HepG2 (cell line): ENCODE results near the gene NCOA6. TPM values are rescaled to one million over a fixed set of nuclear protein-coding genes. Genes with fewer than 3 reads are reported as not detected.

Experiments
- ADNP ChIP-seq: sonication (generic); formaldehyde crosslinking; IDR thresholded peaks from 2 replicates; pipeline ENCODE4 v1.4.0; 2020; ENCODE audit warnings: missing genetic modification reagents
- ARNT2 ChIP-seq: sonication (generic); formaldehyde crosslinking; IDR thresholded peaks from 2 replicates; pipeline ENCODE4 v1.8.0; 2022; ENCODE audit warnings: mild to moderate bottlenecking, low read depth, missing genetic modification reagents, moderate library complexity
- CC2D1A ChIP-seq: sonication (generic); formaldehyde crosslinking; IDR thresholded peaks from 2 replicates; pipeline ENCODE4 v1.8.1; 2023; ENCODE audit warnings: mild to moderate bottlenecking, missing genetic modification reagents
- CCAR2 ChIP-seq: fragments of 200-400 bp; formaldehyde crosslinking; optimal IDR thresholded peaks from 2 replicates; pipeline ENCODE3; 2018; ENCODE audit warnings: low read depth, mild to moderate bottlenecking, low read length, moderate library complexity
- CENPT ChIP-seq: sonication (generic); formaldehyde crosslinking; IDR thresholded peaks from 2 replicates; pipeline ENCODE4 v1.8.0; 2022; ENCODE audit warnings: low read depth, mild to moderate bottlenecking, moderate library complexity, missing genetic modification reagents
- HOXA3 ChIP-seq: sonication (generic); formaldehyde crosslinking; IDR thresholded peaks from 2 replicates; pipeline ENCODE4 v1.5.0; 2020; ENCODE audit warnings: missing genetic modification reagents
- HOXA5 ChIP-seq: sonication (generic); formaldehyde crosslinking; IDR thresholded peaks from 2 replicates; pipeline ENCODE4 v1.4.0; 2020; ENCODE audit warnings: missing genetic modification reagents
- NFIB ChIP-seq: sonication (generic); formaldehyde crosslinking; IDR thresholded peaks from 2 replicates; pipeline ENCODE4 v1.9.0; 2021; ENCODE audit warnings: missing genetic modification reagents, mild to moderate bottlenecking, borderline replicate concordance
- RFX3 ChIP-seq: IDR thresholded peaks from 2 replicates; pipeline ENCODE4 v1.6.1; 2016; ENCODE audit warnings: missing biosample characterization, missing genetic modification reagents
- SRY ChIP-seq: sonication (generic); formaldehyde crosslinking; IDR thresholded peaks from 2 replicates; pipeline ENCODE4 v1.8.0; 2022; ENCODE audit warnings: mild to moderate bottlenecking, missing genetic modification reagents
- SSRP1 ChIP-seq: IDR thresholded peaks from 2 replicates; pipeline ENCODE4 v1.6.1; 2016; ENCODE audit warnings: control low read depth
- ZC3H13 ChIP-seq: sonication (generic); formaldehyde crosslinking; IDR thresholded peaks from 2 replicates; pipeline ENCODE4 v1.8.1; 2023; ENCODE audit warnings: mild to moderate bottlenecking, missing genetic modification reagents, moderate library complexity
- ZFP90 ChIP-seq: sonication (generic); formaldehyde crosslinking; IDR thresholded peaks from 2 replicates; pipeline ENCODE4 v1.8.0; 2022; ENCODE audit warnings: missing genetic modification reagents, mild to moderate bottlenecking, inconsistent platforms, borderline replicate concordance
- ZNF136 ChIP-seq: sonication (generic); formaldehyde crosslinking; IDR thresholded peaks from 2 replicates; pipeline ENCODE4 v1.8.1; 2022; ENCODE audit warnings: low read depth, mild to moderate bottlenecking, moderate library complexity, missing genetic modification reagents
- ZNF30 ChIP-seq: sonication (generic); formaldehyde crosslinking; IDR thresholded peaks from 2 replicates; pipeline ENCODE4 v1.5.0; 2020; ENCODE audit warnings: mild to moderate bottlenecking, missing genetic modification reagents
- ZNF333 ChIP-seq: sonication (generic); formaldehyde crosslinking; IDR thresholded peaks from 2 replicates; pipeline ENCODE4 v1.4.0; 2020; ENCODE audit warnings: mild to moderate bottlenecking, missing genetic modification reagents, borderline replicate concordance
- ZNF501 ChIP-seq: sonication (generic); formaldehyde crosslinking; IDR thresholded peaks from 2 replicates; pipeline ENCODE4 v1.5.1; 2020; ENCODE audit warnings: mild to moderate bottlenecking, moderate library complexity, missing genetic modification reagents
- ZZZ3 ChIP-seq: sonication (generic); formaldehyde crosslinking; IDR thresholded peaks from 2 replicates; pipeline ENCODE4 v1.4.0; 2020; ENCODE audit warnings: missing genetic modification reagents, mild to moderate bottlenecking, borderline replicate concordance
- polyA plus RNA-seq, 8 experiments: library from polyadenylated mRNA; depleted of rRNA in 3 of 8; stranded (reverse) in 7 of 8; unstranded in 1 of 8; fragments of >200 nt; fragmentation: Illumina TruSeq in 4 of 8; extraction: Trizol in 4 of 8; gene quantifications; 2 replicates each; pipeline versions ENCODE4 v1.2.1 to v1.2.3, GENCODE V29; 2011 to 2016; ENCODE audit warnings: low read depth in 4 of 8, missing spikeins in 1 of 8, mixed read lengths in 1 of 8; ENCODE audit not compliant: insufficient read depth in 1 of 8
- total RNA-seq, 5 experiments: library from RNA; depleted of rRNA; stranded (reverse); fragments of >200 nt; fragmentation: Illumina TruSeq; extraction: Trizol; gene quantifications; 2 replicates each; pipeline ENCODE4 v1.2.3, GENCODE V29; 2016; ENCODE audit warnings: low read depth in 1 of 5
- TF ChIP-seq, protein P1 (sequence below): sonication (generic); formaldehyde crosslinking; conservative IDR thresholded peaks from 2 replicates; pipeline ENCODE4 v1.8.1; 2023; ENCODE audit warnings: missing genetic modification reagents
- TF ChIP-seq, protein P2 (sequence below): sonication (generic); formaldehyde crosslinking; IDR thresholded peaks from 2 replicates; pipeline ENCODE4; 2020; ENCODE audit warnings: missing genetic modification reagents, mild to moderate bottlenecking, borderline replicate concordance
- TF ChIP-seq, protein P3 (sequence below): sonication (generic); formaldehyde crosslinking; IDR thresholded peaks from 2 replicates; pipeline ENCODE4 v1.8.0; 2022; ENCODE audit warnings: mild to moderate bottlenecking, missing genetic modification reagents; ENCODE audit not compliant: insufficient replicate concordance

Gene NCOA6
- total and polyA plus RNA-seq, 2 of the 13 experiments (the other 11 are each of a cell fraction or from before 2014, with no cell fraction given) = 11.2 to 29.3 TPM

- TF ChIP-seq ZZZ3 (CRISPR knock-in tag) (no peak), SSRP1 (CRISPR knock-in tag) (no peak), ARNT2 (no peak), HOXA3 (no peak), NFIB (no peak), CCAR2 (peak; percentile 13), ZNF333 (CRISPR knock-in tag) (0 out of 2 replicates have a peak, but pooled peaks have one; percentile 35), ZNF30 (CRISPR knock-in tag) (peak; percentile 43; the same call in 1 of the 2 replicates), ZNF136 (CRISPR knock-in tag) (0 out of 2 replicates have a peak, but pooled peaks have one; percentile 34), ZNF501 (CRISPR knock-in tag) (0 out of 2 replicates have a peak, but pooled peaks have one; percentile 8), SRY (0 out of 2 replicates have a peak, but pooled peaks have one; percentile 7), ZFP90 (CRISPR knock-in tag) (0 out of 2 replicates have a peak, but pooled peaks have one; percentile 11), ZC3H13 (CRISPR knock-in tag) (no peak), CENPT (CRISPR knock-in tag) (0 out of 2 replicates have a peak, but pooled peaks have one; percentile 58), CC2D1A (0 out of 2 replicates have a peak, but pooled peaks have one; percentile 40), HOXA5 (CRISPR knock-in tag) (no peak), RFX3 (CRISPR knock-in tag) (no peak), ADNP (CRISPR knock-in tag) (peak; percentile 69)
- TF ChIP-seq, protein P1, sequence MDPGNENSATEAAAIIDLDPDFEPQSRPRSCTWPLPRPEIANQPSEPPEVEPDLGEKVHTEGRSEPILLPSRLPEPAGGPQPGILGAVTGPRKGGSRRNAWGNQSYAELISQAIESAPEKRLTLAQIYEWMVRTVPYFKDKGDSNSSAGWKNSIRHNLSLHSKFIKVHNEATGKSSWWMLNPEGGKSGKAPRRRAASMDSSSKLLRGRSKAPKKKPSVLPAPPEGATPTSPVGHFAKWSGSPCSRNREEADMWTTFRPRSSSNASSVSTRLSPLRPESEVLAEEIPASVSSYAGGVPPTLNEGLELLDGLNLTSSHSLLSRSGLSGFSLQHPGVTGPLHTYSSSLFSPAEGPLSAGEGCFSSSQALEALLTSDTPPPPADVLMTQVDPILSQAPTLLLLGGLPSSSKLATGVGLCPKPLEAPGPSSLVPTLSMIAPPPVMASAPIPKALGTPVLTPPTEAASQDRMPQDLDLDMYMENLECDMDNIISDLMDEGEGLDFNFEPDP (CRISPR knock-in tag) = 0 out of 2 replicates have a peak, but pooled peaks have one; percentile 84
- TF ChIP-seq, protein P2, sequence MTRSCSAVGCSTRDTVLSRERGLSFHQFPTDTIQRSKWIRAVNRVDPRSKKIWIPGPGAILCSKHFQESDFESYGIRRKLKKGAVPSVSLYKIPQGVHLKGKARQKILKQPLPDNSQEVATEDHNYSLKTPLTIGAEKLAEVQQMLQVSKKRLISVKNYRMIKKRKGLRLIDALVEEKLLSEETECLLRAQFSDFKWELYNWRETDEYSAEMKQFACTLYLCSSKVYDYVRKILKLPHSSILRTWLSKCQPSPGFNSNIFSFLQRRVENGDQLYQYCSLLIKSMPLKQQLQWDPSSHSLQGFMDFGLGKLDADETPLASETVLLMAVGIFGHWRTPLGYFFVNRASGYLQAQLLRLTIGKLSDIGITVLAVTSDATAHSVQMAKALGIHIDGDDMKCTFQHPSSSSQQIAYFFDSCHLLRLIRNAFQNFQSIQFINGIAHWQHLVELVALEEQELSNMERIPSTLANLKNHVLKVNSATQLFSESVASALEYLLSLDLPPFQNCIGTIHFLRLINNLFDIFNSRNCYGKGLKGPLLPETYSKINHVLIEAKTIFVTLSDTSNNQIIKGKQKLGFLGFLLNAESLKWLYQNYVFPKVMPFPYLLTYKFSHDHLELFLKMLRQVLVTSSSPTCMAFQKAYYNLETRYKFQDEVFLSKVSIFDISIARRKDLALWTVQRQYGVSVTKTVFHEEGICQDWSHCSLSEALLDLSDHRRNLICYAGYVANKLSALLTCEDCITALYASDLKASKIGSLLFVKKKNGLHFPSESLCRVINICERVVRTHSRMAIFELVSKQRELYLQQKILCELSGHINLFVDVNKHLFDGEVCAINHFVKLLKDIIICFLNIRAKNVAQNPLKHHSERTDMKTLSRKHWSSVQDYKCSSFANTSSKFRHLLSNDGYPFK (CRISPR knock-in tag) = 0 out of 2 replicates have a peak, but pooled peaks have one; percentile 10
- TF ChIP-seq, protein P3, sequence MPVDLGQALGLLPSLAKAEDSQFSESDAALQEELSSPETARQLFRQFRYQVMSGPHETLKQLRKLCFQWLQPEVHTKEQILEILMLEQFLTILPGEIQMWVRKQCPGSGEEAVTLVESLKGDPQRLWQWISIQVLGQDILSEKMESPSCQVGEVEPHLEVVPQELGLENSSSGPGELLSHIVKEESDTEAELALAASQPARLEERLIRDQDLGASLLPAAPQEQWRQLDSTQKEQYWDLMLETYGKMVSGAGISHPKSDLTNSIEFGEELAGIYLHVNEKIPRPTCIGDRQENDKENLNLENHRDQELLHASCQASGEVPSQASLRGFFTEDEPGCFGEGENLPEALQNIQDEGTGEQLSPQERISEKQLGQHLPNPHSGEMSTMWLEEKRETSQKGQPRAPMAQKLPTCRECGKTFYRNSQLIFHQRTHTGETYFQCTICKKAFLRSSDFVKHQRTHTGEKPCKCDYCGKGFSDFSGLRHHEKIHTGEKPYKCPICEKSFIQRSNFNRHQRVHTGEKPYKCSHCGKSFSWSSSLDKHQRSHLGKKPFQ = peak; percentile 2
These were observed 122.4 kb downstream of the NCOA6 start (continued) for GRCh38 chr20:34703061-34703423.
